Esophagus squamous epithelium (tissue), 5 donors: ENCODE results near the gene PAPPA. TPM values are rescaled to one million over a fixed set of nuclear protein-coding genes. Genes with fewer than 3 reads are reported as not detected.

Experiments
- DNase-seq: peaks from one replicate; lab custom pipeline; 2025; lab: John Stamatoyannopoulos, UW
- H3K27ac ChIP-seq, 4 donors: fragments of 200-600 bp; sonication (generic); one replicate each; pipeline ENCODE4 v1.5.1; 2016 to 2019; ENCODE audit warnings: mild to moderate bottlenecking in 1 of 4
- H3K27me3 ChIP-seq, 4 donors: fragments of 200-600 bp; sonication (generic); 1 replicate in 3 of 4; 2 replicates in 1 of 4; pipeline versions ENCODE4 v1.5.1 to v1.6.0; 2017 to 2021; ENCODE audit warnings: antibody characterized with exemption in 1 of 4
- H3K36me3 ChIP-seq, 3 donors: fragments of 200-600 bp; sonication (generic); one replicate each; pipeline ENCODE4 v1.5.1; 2016 to 2019
- H3K4me1 ChIP-seq, 3 donors: fragments of 200-600 bp; sonication (generic); one replicate each; pipeline ENCODE4 v1.5.1; 2017 to 2019
- H3K4me3 ChIP-seq, 4 donors: fragments of 200-600 bp; sonication (generic); 1 replicate in 3 of 4; 2 replicates in 1 of 4; pipeline ENCODE4 v1.5.1; 2016 to 2019; ENCODE audit warnings: mild to moderate bottlenecking in 2 of 4, moderate library complexity in 1 of 4
- H3K9me3 ChIP-seq, 3 donors: fragments of 200-600 bp; sonication (generic); one replicate each; pipeline ENCODE4 v1.5.1; 2016 to 2019
- POLR2A ChIP-seq, 4 donors: fragments of 450-650 bp; IDR thresholded peaks; one replicate each; pipeline ENCODE4 v1.6.1; 2017; ENCODE audit warnings: antibody characterized with exemption in 4 of 4, mild to moderate bottlenecking in 4 of 4, moderate library complexity in 3 of 4
- WGBS, 2 donors: methylation state at CpG; one replicate each; pipeline ENCODE4 v1.1.5; 2018; 5-methylcytosine and 5-hydroxymethylcytosine counted together
- intact Hi-C: fragments of 100-400 bp; cut with DNase I; formaldehyde crosslinking; loops from one replicate; pipeline ENCODE4 v1.15.0; 2022
- total RNA-seq, 4 donors: library from RNA; depleted of rRNA; stranded (reverse); fragments of >200 nt; gene quantifications; one replicate each; pipeline ENCODE4 v1.1.0, GENCODE V29; 2016
- TF ChIP-seq, protein P1 (sequence below), 6 experiments: fragments of 450-650 bp in 4 of 6; fragments of 200-600 bp in 2 of 6; sonication (generic) in 2 of 6; IDR thresholded peaks; one replicate each; pipeline ENCODE4 v1.5.1; 2016 to 2019; ENCODE audit warnings: antibody characterized with exemption in 6 of 6, mild to moderate bottlenecking in 4 of 6, moderate library complexity in 4 of 6
- donor health status: DM: yes; HTN: yes; CAD: no.

Gene PAPPA
- total RNA-seq, 4 donors from 2014 or later: 8.3 to 13.7 (median 11.4) TPM

GRCh38 chr9:116372081-116372673 lies 218.6 kb downstream of the PAPPA start:
- H3K9me3 ChIP-seq: no peaks in the 10 kb centered on the region
- peaks cover 0 to 20% (median 0%) of the 10 kb centered on the region in 3 donors for H3K36me3 ChIP-seq
- H3K27me3 ChIP-seq: no peaks in the 10 kb centered on the region
- H3K4me3 ChIP-seq: no peak overlapping the region
- intact Hi-C loops: no loop called here
- no peak for DNase-seq
- H3K27ac ChIP-seq: no peak overlapping the region
- peaks cover 0 to 3% (median 0%) of the 10 kb centered on the region in 3 donors for H3K4me1 ChIP-seq
- TF ChIP-seq, protein P1, sequence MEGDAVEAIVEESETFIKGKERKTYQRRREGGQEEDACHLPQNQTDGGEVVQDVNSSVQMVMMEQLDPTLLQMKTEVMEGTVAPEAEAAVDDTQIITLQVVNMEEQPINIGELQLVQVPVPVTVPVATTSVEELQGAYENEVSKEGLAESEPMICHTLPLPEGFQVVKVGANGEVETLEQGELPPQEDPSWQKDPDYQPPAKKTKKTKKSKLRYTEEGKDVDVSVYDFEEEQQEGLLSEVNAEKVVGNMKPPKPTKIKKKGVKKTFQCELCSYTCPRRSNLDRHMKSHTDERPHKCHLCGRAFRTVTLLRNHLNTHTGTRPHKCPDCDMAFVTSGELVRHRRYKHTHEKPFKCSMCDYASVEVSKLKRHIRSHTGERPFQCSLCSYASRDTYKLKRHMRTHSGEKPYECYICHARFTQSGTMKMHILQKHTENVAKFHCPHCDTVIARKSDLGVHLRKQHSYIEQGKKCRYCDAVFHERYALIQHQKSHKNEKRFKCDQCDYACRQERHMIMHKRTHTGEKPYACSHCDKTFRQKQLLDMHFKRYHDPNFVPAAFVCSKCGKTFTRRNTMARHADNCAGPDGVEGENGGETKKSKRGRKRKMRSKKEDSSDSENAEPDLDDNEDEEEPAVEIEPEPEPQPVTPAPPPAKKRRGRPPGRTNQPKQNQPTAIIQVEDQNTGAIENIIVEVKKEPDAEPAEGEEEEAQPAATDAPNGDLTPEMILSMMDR (IDR thresholded peaks at IDR 0.05): no peak
- TF ChIP-seq POLR2A (IDR thresholded peaks at IDR 0.05): no peak

- WGBS, 2 donors: 75 to 89% methylated on average over 4 of the region's 4 CpGs
Measured at GRCh38 chr9:116372786-116373185, 219.2 kb downstream of the PAPPA start.

GRCh38 chr9:116377179-116377798 lies 223.7 kb downstream of the PAPPA start:
- Histone ChIP-seq H3K27ac (no peak overlapping the region), H3K4me3 (no peak overlapping the region), H3K36me3 (peaks cover 0 to 4% (median 0%) of the 10 kb centered on the region in 3 donors), H3K9me3 (no peaks in the 10 kb centered on the region), H3K27me3 (no peaks in the 10 kb centered on the region), H3K4me1 (peaks cover 0 to 5% (median 0%) of the 10 kb centered on the region in 3 donors)
- no peak for DNase-seq
- intact Hi-C loops: no loop called here
- WGBS, 2 donors: 33 to 50% methylated on average over 8 of the region's 8 CpGs
- TF ChIP-seq, protein P1 (IDR thresholded peaks at IDR 0.05): no peak
- no peak for TF ChIP-seq POLR2A (IDR thresholded peaks at IDR 0.05)

More at GRCh38 chr9:116372786-116373185, 219.2 kb downstream of the PAPPA start:
- no peaks in the 10 kb centered on the region for H3K9me3 ChIP-seq
- intact Hi-C loops: no loop called here
- H3K27ac ChIP-seq: no peak overlapping the region
- peaks cover 0 to 14% (median 0%) of the 10 kb centered on the region in 3 donors for H3K36me3 ChIP-seq
- H3K27me3 ChIP-seq: no peaks in the 10 kb centered on the region
- H3K4me3 ChIP-seq: no peak overlapping the region
- H3K4me1 ChIP-seq: peaks cover 0 to 5% (median 0%) of the 10 kb centered on the region in 3 donors
- no peak for DNase-seq
- TF ChIP-seq POLR2A (IDR thresholded peaks at IDR 0.05): no peak
- TF ChIP-seq, protein P1 (IDR thresholded peaks at IDR 0.05): no peak

DNA sequence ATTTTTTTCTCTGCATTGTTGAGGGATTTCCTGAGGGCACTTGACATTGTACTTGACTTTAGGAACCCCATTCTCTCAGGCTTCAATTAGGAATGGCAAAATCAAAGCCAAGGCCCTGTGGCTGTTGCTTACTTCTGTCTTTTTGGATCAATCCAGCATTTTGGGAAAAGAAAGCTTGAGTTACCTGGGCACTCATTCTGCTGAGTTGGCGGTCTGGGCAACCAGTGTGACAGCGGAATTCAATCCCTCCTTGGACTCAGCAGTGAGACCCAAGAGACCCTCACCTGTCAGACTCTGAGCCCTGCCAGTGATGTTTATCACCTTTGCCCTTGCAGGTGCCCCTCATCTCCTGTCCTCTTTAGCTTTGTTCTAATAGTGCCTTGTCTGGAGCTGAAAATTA lies 225.3 kb downstream of the PAPPA start:
- H3K9me3 ChIP-seq: no peaks in the 10 kb centered on the region
- H3K27ac ChIP-seq: no peak overlapping the region
- 88% methylated on average over 2 of the region's 2 CpGs; no CpG with 5 or more reads in 1 of the 2 donors for WGBS, 2 donors
- no peaks in the 10 kb centered on the region for H3K27me3 ChIP-seq
- intact Hi-C loops: no loop called here
- H3K4me1 ChIP-seq: peaks cover 0 to 5% (median 0%) of the 10 kb centered on the region in 3 donors
- H3K4me3 ChIP-seq: no peak overlapping the region
- TF ChIP-seq, protein P1 (IDR thresholded peaks at IDR 0.05): no peak
- TF ChIP-seq POLR2A (IDR thresholded peaks at IDR 0.05): no peak
- peaks cover 0 to 9% (median 0%) of the 10 kb centered on the region in 3 donors for H3K36me3 ChIP-seq
- no peak for DNase-seq

- Histone ChIP-seq H3K27ac (no peak overlapping the region), H3K4me3 (no peak overlapping the region), H3K27me3 (no peaks in the 10 kb centered on the region), H3K4me1 (peaks cover 0 to 5% (median 0%) of the 10 kb centered on the region in 3 donors), H3K36me3 (peaks cover 0 to 9% (median 0%) of the 10 kb centered on the region in 3 donors), H3K9me3 (no peaks in the 10 kb centered on the region)
- intact Hi-C loops: no loop called here
- TF ChIP-seq, protein P1 (IDR thresholded peaks at IDR 0.05): no peak
- no peak for TF ChIP-seq POLR2A (IDR thresholded peaks at IDR 0.05)
- WGBS, 2 donors: 69 to 86% methylated on average over 2 of the region's 2 CpGs
- DNase-seq: no peak
Measured at GRCh38 chr9:116379821-116380220, 226.2 kb downstream of the PAPPA start.
